Stimulated activated CD4-positive, alpha-beta T cell treated with anti-CD3 and anti-CD28 coated beads, Interleukin-15, amount 100 ng/mL, for 1 hour (primary cell): ENCODE measurements around the gene PRMT9.

Experiments
- DNase-seq, 2 donors: peaks; one replicate each; pipeline ENCODE4 v3.0.0-alpha.2; 2020; ENCODE audit warnings: low read depth in 1 of 2, low spot score in 1 of 2

Gene PRMT9

DNA sequence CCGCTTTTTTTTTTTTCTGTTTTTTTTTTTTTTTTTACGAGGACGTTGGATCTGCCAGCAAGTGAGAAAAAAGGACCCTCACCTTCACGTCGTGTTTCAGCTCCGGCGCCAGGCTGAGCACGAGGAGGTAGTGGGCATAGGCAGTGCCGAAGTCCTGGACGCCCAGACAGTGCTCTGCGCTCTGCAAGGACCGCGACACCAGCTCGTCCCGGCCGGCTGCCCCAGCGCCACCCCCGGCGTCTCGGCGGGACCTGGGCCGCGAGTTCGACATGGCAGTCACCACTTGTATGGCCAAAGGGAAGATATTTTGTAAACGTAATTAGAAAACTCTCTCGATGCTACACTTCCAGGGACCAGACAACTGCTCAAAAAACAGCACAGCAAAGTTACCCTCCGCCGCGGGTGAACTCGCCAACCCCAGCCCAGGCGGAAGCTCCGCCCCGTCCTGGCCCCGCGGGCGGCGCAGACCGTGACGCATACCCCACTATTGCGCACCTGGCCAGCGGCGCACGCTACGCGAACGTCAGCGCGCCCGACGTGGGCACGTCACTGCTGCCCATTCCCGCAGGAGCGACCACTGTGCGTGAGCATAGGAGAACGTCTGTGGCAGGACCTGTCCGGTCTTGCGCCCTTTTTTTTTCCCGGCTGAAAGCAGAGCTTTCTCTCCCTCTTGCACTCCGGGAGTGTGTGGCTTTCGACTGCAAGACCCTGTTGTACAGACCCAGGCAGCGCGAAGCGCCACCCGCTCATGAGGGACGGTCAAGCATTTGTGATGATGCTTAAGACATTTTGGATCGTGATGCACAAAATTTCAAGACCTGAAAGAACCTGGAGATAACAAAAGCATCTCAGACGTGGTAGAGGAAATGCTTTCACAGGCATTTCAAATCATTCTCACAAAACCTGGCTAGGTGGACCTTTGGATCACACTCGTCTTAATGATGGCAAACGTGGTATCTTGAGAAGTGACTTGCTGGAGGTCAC is at the start of gene PRMT9:
Gene PRMT9 (minus strand): TSS at position 447 of the 984 bp plus-strand sequence. CDS start 176 bp downstream, at position 271.
- peak; percentile 74 to 82 for DNase-seq

DNA sequence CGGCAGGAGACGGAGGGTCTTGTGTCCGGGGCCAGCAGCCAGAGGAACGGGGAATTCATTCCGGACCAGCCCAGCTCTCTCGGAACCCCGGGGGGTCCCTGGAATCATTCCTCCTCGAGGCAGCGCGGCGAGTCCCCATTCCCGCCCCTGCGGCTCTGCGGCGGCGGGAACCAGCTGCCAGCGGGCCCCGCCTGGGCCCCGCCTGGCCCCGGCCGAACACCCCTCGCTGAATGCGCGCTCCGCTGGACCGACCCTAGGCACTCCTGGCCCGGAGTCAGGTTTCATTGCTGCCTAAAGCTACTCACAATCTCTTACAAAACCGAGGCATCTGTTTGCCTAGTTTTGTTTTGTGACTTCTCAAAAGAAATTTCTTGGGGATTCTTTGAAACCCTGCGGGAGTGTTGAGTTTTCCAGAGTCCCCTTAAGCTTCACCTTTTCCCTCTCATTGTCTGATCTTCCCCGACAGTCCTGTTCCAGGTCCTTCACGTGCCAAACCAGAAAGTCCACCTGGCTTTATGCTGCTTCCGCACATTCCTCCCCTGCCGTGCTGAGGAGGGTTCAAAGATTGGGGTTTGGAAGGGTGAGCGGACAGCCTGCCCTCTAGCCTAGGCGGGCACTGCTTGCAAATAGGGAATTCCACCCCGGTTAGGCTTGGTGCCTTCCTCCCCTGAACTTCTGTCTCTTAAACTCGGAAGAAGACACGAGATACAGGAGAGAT is 48.7 kb upstream of the PRMT9 start:
- no peak for DNase-seq

GRCh38 chr4:147731580-147732517 is 47.9 kb upstream of the PRMT9 start, which contains the start of gene ARHGAP10:
TSS of gene ARHGAP10 (plus strand) at chr4:147732088. CDS start at chr4:147732302, 214 bp downstream.
- peak; percentile 45 to 63 for DNase-seq

- no peak for DNase-seq
Observed at GRCh38 chr4:147730333-147730732, 46.4 kb upstream of the PRMT9 start.

GRCh38 chr4:147727476-147728028 is 43.6 kb upstream of the PRMT9 start:
- no peak for DNase-seq

GRCh38 chr4:147725673-147726072 is 41.7 kb upstream of the PRMT9 start:
- DNase-seq = no peak

DNA sequence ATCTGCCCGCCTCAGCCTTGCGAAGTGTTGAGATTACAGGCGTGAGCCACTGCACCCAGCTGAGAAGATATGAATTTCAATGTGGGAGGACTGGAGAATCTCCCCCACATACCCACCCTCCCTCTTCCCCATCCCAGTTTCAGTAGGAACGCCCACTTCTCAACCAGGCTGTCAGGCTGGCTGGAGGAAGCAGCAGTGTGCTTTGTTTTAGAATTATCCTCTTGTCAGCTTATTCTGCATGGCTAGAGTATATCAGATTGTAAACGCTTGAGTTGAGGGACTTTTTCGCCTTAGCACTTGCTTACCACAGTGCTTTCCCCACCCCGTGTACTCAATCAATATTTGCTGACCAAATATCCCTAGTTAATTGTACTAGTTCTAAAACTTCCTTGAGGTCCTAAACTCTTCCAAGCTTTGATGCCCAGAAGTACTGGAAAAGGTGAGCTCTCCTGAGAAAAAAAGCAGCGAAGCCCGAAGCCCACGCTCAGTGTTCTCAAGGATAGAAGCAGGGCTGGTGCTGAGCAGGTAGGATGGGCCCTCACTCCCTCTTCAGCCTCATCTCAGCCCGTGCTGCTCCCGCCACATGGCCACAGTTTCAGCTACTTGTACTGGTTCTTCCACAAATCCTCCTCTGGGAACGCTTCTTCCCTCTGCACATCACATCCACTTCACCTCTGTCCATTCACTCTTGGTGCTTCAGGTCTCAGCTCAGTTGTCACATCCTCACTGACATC is 40.7 kb upstream of the PRMT9 start:
- no peak for DNase-seq

DNA sequence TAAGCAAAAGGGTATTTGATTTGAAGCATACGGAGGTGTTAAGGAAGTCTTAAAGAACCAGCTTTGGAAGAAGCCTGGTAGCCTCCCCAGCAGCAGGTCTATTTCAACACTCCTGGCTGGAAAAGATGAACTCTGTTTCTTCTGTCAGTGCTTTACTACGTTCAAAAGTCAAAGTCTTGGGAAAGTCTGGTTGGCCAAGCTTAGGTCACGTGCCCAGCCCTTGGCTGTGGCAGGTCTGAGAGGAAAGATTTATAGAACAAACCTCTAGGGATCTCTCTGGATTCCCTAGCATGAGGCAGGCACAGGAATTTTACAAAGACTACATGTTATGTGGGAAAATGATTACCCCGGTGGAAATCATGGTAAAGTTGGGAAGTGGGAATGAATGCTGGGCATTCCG is 39.4 kb upstream of the PRMT9 start:
- no peak for DNase-seq

GRCh38 chr4:147717878-147718277 is 33.9 kb upstream of the PRMT9 start:
- DNase-seq = no peak

- DNase-seq = no peak
Observed at GRCh38 chr4:147714575-147715401, 30.8 kb upstream of the PRMT9 start.

- no peak for DNase-seq
Observed at GRCh38 chr4:147709999-147710398, 26.0 kb upstream of the PRMT9 start.

- DNase-seq = no peak
Observed at GRCh38 chr4:147707892-147708672, 24.1 kb upstream of the PRMT9 start.

DNA sequence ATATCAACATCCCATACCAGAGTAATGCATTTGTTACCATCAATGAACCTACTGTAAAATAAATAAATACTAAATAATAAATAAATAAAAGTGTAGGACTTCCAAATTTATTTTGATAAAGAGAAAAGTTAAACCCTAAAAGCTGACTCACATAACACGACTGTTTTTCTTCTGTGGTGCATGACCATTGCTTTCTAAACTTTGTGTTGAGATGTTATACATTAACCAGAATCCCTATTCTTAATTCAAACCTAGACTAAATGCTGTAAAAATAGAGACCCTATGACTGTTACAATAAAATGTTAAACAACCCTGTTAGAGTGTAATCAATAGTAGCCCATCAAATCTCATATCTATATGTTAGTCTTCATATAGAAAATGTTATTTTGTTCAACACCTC is 20.9 kb upstream of the PRMT9 start:
- DNase-seq = no peak

DNA sequence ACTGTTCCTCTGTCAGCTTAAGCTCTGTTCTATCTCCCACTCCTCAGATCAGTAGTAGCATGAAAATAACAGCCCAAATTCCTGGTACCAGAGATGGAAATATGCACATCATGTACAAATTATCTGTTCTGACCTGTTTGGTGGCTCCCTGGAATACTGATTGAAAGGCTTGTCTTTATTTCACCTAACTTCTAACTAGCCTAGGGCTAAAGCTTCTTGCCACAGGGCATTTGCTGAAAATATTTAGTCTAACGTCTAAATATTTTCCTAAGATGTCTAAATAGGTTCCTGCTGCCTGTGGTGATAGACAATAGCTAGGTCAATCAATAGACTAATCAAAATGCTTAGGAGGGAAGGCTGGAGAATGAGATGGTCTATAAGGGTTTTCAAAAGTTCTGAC is 12.9 kb upstream of the PRMT9 start:
- DNase-seq = no peak

- no peak for DNase-seq
Observed at GRCh38 chr4:147693218-147693617, 9.3 kb upstream of the PRMT9 start.

DNA sequence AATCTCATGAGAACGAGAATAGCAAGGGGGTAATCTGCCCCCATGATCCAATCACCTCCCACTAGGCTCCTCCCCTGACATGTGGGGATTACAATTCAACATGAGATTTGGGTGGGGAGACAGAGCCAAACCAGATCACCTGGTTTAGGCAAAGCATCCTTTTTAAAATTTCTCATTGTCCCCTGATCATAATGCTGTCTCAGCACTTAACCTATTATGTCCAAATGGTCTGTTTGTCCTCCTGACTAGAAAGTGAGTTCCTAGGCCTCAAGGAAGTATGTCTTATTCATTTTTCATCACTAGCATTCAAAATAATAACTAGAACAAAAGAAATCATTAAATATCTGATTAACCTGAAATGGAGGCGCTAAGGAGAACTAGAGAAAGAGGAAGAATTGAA is 7.9 kb upstream of the PRMT9 start:
- DNase-seq = no peak

GRCh38 chr4:147689067-147689466 is 5.1 kb upstream of the PRMT9 start:
- DNase-seq = no peak

- DNase-seq = no peak
Observed at GRCh38 chr4:147683188-147683591, 773 bp downstream of the PRMT9 start.
